NCI-H146 (cell line): Measurements from ENCODE around the gene SNTN.

Source experiments
- DNase-seq: peaks from one replicate; lab custom pipeline; 2025; lab: John Stamatoyannopoulos, UW

SNTN gene

GRCh38 chr3:63652066-63652725 is at the start of gene SNTN:
Gene SNTN (plus strand): TSS chr3:63652675. CDS start chr3:63652688, 13 bp downstream.
- no peak for DNase-seq

DNA sequence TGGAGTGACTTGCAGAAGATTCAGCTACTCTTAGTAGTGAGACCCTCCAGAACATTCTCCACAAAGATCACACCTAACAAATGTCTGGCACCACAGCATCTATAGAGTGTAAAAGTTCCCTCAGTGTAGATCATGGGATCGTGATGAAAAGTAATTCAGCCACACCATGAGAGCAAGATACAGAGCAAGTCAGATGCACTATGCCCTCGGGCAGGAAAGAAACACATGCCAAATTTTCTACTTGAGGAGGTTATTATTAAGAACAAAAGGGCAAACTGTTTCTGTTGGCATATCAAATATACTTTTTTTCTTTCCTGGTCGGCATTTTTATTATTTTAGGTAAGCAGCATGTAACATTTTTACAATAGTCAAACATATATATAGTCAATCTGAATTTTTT is 44.8 kb upstream of the SNTN start:
- DNase-seq, result no peak

DNA sequence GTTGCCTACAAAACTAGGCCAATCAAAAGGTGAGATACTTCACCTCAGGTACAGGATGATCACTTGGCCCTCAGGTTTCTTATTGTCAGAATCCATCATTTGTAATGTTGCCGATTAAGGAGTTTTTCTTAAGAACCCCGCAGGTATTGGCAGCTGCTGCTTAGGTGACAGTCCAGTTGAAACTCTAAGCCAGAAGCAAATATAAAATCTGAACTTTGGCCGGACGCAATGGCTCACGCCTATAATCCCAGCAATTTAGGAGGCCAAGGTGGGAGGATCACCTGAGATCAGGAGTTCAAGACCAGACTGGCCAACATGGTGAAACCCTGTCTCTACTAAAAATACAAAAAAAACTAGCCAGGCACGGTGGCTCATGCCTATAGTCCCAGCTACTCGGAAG is 43.1 kb upstream of the SNTN start:
- DNase-seq, result no peak

GRCh38 chr3:63609834-63610233 is 42.6 kb upstream of the SNTN start:
- DNase-seq, result no peak

GRCh38 chr3:63611382-63611781 is 41.1 kb upstream of the SNTN start:
- no peak for DNase-seq

DNA sequence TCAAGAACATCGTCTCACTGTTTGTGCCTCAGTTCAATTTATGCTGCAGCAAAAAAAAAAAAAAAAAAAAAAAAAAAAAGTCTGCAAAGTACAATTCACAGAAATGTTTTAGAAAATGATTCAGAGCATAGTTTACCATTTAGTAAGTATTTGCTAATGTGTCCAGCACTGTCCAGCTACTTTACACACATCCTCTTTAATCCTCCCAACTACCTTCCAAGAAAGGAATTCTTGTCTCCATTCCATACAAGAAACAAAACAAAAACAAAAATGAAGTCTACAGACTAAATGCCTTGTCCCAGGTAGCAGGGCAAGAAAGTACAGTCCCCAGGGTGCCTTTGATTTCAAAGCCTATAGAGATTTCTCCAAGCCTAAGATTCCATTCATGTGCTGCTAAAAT is 38.9 kb upstream of the SNTN start:
- DNase-seq, result no peak

DNA sequence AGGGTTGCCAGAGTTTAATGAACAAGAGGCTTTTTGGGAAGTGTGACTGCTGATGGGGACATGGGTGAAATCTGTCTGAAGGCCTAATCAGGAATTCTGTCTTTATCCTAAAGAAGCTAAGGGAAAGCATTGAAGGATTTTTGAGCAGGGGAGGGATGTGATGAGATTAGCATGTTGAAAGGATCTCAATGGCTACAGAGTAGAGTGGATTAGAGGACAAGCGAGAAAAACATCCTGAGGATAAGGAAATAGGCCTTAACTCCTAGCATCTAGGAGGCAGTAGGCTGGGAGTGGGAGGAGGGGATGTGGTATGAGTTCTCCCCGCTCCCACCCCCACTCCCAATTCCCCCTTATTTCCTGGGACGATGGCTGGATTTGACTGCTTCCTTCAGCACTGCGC is 35.1 kb upstream of the SNTN start:
- no peak for DNase-seq

GRCh38 chr3:63624941-63625560 is 27.4 kb upstream of the SNTN start:
- DNase-seq, result peak; percentile 7

GRCh38 chr3:63631670-63632069 is 20.8 kb upstream of the SNTN start:
- no peak for DNase-seq

DNA sequence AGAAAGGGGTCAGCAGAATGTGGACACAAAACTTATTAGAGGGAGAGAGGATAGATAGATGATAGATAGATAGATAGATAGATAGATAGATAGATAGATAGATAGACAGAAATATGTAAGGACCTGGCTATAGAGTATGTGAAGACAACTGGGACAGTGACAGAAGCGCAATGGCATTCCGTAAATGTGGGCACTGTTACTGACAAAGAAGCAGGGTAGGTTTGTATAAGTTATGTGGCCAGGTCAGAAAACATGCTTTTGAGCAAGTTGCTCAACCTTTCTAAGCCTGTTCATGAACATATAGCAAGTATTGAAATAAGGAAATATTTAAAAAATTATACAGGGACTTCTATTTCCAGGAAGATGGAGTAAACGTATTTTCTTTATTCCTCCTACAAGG is 17.3 kb upstream of the SNTN start:
- DNase-seq, result no peak

GRCh38 chr3:63639806-63640205 is 12.7 kb upstream of the SNTN start:
- no peak for DNase-seq

DNA sequence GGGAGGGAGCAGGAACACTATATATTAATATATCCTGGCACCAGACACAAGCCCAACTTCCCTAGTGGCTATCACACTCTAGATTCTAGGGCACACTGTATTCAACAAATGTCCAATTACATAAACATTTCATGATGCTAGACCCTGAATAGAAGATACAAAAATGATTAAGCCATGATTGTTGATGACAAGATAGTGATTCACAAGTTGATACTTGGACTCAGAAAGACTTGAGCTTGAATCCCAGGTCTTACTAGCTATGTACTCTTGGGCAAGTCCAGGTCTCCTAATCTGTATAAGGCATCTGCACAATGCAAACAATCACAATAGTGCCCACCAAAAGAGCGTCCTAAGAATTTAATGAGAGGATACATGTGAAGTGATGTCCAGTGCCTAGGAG is 10.0 kb upstream of the SNTN start:
- DNase-seq, result no peak

DNA sequence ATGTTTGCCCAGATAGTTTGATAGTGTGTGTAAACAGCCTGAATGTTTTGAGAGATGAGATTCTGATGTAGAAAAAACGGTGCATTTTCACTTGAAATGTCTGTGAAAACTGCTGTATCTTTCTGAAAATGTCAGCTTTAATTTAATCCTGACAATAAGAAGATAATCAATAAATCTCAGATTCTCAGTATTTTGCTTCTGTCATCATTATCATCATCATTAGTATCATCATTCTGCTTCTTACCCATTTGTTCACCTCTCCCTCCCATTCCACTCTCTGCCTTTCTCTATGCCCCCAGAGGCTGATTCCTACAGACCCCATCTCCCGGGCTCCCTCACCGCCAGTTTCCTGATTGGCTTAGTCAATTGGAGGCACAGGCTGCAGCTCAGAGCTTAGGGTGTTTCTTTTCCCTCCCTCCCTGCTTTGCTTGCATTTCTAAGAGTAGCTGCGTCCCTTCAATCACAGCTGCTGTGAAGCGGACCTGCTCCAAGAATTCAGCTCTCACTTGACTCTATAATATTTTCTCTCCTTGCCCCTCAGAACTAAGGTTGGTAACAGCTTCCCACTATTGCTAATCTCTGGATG is 8.2 kb upstream of the SNTN start:
- peak; percentile 1 for DNase-seq

DNA sequence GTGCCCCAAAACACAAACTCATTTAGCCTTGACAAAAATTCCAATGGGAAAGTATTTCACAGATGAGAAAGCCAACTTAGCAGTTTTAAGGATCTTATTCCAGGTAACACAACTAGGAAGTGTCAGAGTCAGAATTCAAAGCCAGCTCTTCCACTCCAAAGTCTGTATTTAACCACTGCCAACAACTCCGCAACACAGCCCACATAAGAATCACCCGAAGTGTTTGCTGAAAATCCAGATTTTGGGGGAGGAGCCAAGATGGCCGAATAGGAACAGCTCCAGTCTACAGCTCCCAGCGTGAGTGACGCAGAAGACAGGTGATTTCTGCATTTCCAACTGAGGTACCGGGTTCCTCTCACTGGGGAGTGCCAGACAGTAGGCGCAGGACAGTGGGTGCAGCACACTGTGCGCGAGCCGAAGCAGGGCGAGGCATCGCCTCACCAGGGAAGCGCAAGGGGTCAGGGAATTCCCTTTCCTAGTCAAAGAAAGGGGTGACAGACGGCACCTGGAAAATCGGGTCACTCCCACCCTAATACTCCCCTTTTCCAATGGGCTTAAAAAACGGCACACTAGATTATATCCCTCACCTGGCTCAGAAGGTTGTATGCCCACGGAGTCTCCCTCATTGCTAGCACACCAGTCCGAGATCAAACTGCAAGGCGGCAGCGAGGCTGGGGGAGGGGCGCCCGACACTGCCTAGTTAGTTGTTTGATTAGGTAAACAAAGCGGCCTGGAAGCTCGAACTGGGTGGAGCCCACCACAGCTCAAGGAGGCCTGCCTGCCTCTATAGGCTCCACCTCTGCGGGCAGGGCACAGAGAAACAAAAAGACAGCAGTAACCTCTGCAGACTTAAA is 7.3 kb upstream of the SNTN start:
- DNase-seq, result peak; percentile 43

DNA sequence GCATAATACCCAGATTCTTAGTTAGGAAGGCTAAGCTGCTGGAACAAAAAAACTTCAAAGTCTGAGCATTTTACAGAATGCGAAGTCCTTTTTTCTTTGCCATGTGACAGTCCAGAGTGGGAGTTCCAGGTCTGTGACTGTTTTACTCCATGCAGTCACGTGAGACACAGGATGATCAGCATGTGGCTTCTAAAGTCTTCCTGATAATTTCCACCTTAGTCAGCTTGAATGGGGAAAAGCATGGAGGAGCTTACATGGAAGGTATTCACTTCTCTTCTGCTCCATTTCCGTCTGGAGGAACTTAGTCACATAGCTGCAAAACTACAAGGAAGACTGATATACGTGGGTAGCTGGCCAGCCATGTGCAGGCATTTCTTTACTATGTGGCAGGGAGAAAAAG is 1.7 kb downstream of the SNTN start:
- DNase-seq, result no peak

DNA sequence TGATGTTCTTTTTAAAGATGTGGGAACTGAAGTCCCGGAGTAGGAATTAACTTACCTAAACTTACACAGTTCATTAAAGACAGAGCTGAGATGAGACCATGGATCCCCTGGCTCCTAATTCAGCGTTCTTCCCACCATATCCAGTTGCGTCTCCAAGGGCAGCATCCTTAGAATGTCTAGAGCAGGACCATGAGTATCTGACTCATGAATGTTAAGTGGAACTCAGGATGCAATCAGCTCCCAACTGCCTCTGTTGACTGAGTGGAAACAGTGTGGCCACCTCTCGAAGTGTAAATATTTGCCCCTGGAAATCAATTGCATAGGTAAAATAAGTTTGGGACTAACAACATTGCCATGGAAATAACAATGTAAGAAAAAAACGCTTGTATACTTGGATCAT is 2.5 kb downstream of the SNTN start:
- peak; percentile 4 for DNase-seq

- no peak for DNase-seq
Observed at GRCh38 chr3:63655519-63655918, 3.0 kb downstream of the SNTN start.

DNA sequence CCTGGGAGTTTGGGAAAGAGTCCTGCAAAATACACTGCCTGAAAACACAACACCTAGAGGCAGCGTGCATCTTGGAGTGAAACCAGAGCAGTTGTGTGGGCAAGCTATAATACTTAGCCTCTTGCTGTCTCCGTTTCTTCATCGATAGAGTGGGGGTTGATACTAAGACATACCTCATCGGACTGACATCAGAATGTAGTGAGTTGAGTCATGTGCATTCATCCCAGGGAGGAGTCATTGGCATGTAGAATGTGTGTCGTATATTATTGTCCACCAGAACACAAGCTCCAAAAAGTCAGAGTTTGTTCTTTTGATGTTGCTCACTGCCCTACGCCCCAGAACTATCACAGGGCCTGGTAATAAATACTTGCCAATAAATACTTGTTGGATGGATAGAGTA is 4.3 kb downstream of the SNTN start:
- no peak for DNase-seq

- no peak for DNase-seq
Observed at GRCh38 chr3:63661242-63661641, 8.8 kb downstream of the SNTN start.

DNA sequence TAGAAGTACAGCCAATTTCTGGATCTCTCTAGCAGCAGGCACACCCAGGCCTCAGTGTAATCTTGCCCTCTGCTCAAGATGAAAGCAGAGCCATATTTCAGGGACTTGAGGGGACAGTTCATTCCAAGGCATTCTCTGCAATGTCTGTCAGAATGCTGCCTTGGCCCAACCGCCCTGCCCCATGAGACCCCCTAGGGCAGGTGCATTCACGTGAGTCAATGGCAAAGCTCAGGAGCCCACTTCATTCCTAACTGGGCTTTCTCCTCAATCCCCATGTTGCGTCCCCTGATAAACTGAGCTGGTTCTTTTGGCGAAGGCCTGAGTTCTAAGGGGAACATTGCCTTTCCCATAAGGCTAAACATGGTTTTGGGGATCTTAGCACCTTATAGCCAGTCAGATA is 9.5 kb downstream of the SNTN start:
- no peak for DNase-seq

DNA sequence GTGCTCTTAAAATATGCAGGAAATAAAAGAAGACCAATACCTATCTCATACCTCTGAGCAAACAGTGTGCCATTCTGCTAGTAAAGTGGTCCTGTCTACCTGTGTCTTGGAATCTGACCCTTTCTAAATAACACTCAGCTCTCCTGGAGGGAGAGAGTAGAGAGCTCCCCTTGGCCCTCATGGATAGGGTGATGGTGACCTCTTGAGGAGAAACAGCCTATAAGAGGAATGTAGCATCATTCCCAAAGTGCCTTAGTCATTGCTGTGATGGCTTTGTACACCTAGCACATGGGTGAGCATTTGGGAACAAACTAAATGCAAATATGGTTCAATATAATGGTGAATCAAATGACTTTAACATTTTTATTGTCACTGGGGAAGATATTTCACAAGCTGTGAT is 10.0 kb downstream of the SNTN start:
- DNase-seq, result peak; percentile 56

- no peak for DNase-seq
Observed at GRCh38 chr3:63670544-63670943, 18.1 kb downstream of the SNTN start.

DNA sequence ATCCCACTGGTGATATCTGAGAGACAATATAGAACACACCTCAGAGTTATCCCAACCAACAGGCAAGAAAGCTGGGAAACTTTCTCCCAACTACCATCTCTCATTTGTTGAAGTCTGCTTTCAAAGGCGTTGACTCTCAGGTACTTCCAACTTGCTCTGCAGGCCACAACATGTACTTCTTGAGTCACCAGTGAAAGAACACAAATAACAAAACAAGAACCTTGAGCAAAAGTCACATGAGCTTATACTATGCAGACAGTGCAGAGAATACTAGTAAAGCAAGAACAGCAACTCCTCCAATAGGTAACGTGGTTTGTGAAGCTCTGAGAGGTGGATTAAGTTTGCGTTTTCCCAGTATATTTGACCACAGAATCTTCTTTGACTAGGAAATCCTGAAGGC is 20.6 kb downstream of the SNTN start:
- DNase-seq, result no peak
